Mucosa of descending colon (tissue), 3 donors: ENCODE results near the gene IQCH. TPM values are rescaled to one million over a fixed set of nuclear protein-coding genes. Genes with fewer than 3 reads are reported as not detected.

Experiments used
- ATAC-seq: fragments of 200-7000 bp; cut with Tn5 transposase; one replicate; pipeline ENCODE4 v1.9.1; 2020; ENCODE audit warnings: mild to moderate bottlenecking, moderate library complexity
- DNase-seq, 3 donors: peaks; one replicate each; pipeline ENCODE4 v3.0.0-alpha.2; 2020
- H3K36me3 ChIP-seq: fragments of 200-600 bp; one replicate; pipeline ENCODE4 v1.8.0; 2021; ENCODE audit warnings: low read depth, mild to moderate bottlenecking
- H3K4me1 ChIP-seq: fragments of 200-600 bp; one replicate; pipeline ENCODE4 v1.8.0; 2021; ENCODE audit warnings: low read depth, mild to moderate bottlenecking
- H3K4me3 ChIP-seq: fragments of 200-600 bp; one replicate; pipeline ENCODE4 v1.8.0; 2021; ENCODE audit warnings: mild to moderate bottlenecking
- H3K9me3 ChIP-seq: fragments of 200-600 bp; one replicate; pipeline ENCODE4 v1.8.0; 2021; ENCODE audit warnings: mild to moderate bottlenecking
- intact Hi-C, 2 donors: fragments of 100-400 bp; cut with DNase I in 1 of 2; cut with micrococcal nuclease in 1 of 2; formaldehyde crosslinking; loops; one replicate each; pipeline versions ENCODE4 v1.11.0 to v1.11.1; 2022; cut with DNase I, micrococcal nuclease
- total RNA-seq, 3 donors: library from RNA; stranded (reverse); fragmentation: NEBNext Ultra II Directional in 2 of 3; extraction: Animal tissue kit (Norgen Biotek cat#: 25700) in 2 of 3; gene quantifications; one replicate each; pipeline versions ENCODE4 v1.2.1 to v1.2.4, GENCODE V29; 2021 to 2023
- TF ChIP-seq, protein P1 (sequence below): fragments of 200-600 bp; IDR thresholded peaks from one replicate; pipeline ENCODE4 v1.8.0; 2022; ENCODE audit warnings: antibody characterized with exemption, mild to moderate bottlenecking
- donor health status: DM: no; HTN: no; CAD: no; lungs with moderate emphysema.
- donor health status: DM: no; HTN: no; CAD: no.
- donor health status: DM: no; HTN: yes; CAD: no.

Gene IQCH
- total RNA-seq, 3 donors from 2014 or later = 2.2 to 3.0 (median 2.2) TPM

GRCh38 chr15:67319961-67320360 lies 65.4 kb downstream of the IQCH start:
- intact Hi-C loops = no loop called here
- TF ChIP-seq, protein P1, sequence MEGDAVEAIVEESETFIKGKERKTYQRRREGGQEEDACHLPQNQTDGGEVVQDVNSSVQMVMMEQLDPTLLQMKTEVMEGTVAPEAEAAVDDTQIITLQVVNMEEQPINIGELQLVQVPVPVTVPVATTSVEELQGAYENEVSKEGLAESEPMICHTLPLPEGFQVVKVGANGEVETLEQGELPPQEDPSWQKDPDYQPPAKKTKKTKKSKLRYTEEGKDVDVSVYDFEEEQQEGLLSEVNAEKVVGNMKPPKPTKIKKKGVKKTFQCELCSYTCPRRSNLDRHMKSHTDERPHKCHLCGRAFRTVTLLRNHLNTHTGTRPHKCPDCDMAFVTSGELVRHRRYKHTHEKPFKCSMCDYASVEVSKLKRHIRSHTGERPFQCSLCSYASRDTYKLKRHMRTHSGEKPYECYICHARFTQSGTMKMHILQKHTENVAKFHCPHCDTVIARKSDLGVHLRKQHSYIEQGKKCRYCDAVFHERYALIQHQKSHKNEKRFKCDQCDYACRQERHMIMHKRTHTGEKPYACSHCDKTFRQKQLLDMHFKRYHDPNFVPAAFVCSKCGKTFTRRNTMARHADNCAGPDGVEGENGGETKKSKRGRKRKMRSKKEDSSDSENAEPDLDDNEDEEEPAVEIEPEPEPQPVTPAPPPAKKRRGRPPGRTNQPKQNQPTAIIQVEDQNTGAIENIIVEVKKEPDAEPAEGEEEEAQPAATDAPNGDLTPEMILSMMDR = no peak
- ATAC-seq = no peak

GRCh38 chr15:67321352-67321751 lies 66.8 kb downstream of the IQCH start:
- intact Hi-C loops = no loop called here

More at GRCh38 chr15:67319961-67320360, 65.4 kb downstream of the IQCH start:
- Histone ChIP-seq H3K36me3 (no peaks in the 10 kb centered on the region), H3K9me3 (no peaks in the 10 kb centered on the region), H3K4me3 (no peak overlapping the region), H3K4me1 (no peaks in the 10 kb centered on the region)
- no peak for DNase-seq

GRCh38 chr15:67322481-67322880 lies 67.9 kb downstream of the IQCH start:
- H3K4me1 ChIP-seq = no peaks in the 10 kb centered on the region
- H3K9me3 ChIP-seq = peaks cover 5% of the 10 kb centered on the region
- no peak overlapping the region for H3K4me3 ChIP-seq
- intact Hi-C loops = no loop called here
- TF ChIP-seq, protein P1 = no peak
- DNase-seq (no peak), ATAC-seq (no peak)
- H3K36me3 ChIP-seq = no peaks in the 10 kb centered on the region

More at GRCh38 chr15:67321352-67321751, 66.8 kb downstream of the IQCH start:
- Histone ChIP-seq H3K4me3 (no peak overlapping the region), H3K9me3 (no peaks in the 10 kb centered on the region), H3K4me1 (no peaks in the 10 kb centered on the region), H3K36me3 (no peaks in the 10 kb centered on the region)
- TF ChIP-seq, protein P1 = no peak
- ATAC-seq (no peak), DNase-seq (no peak)

DNA sequence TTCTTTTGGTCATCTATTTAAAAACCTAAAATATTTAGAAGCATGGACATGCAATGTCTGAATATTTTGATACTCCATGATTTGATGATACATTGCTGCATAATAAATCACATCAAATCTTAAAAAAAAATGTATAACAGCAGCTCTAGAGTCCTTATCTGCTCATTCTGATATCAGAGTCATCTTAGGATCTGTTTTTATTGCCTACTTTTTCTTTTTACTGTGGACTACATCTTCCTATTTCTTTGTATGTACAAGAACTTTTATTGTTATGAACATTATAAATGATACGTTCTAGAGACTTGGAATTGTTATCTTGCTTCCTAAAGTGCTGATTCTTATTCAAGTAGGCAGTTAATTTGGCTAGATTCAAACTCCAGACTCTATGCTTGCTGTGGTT lies 72.7 kb downstream of the IQCH start:
- TF ChIP-seq, protein P1 = no peak
- intact Hi-C loops = no loop called here
- H3K4me3 ChIP-seq = no peak overlapping the region
- no peaks in the 10 kb centered on the region for H3K4me1 ChIP-seq
- ATAC-seq = no peak
- H3K9me3 ChIP-seq = peaks cover 7% of the 10 kb centered on the region
- H3K36me3 ChIP-seq = no peaks in the 10 kb centered on the region
- DNase-seq = no peak

GRCh38 chr15:67327737-67328136 lies 73.2 kb downstream of the IQCH start:
- intact Hi-C loops = no loop called here

More at GRCh38 chr15:67327737-67328136, 73.2 kb downstream of the IQCH start:
- DNase-seq = no peak
- Histone ChIP-seq H3K4me3 (no peak overlapping the region), H3K9me3 (peaks cover 7% of the 10 kb centered on the region), H3K4me1 (no peaks in the 10 kb centered on the region), H3K36me3 (no peaks in the 10 kb centered on the region)
- TF ChIP-seq, protein P1 = no peak
- ATAC-seq = no peak
